K562 (cell line): Measurements from ENCODE around the gene BTBD17. TPM values are rescaled to one million over a fixed set of nuclear protein-coding genes. Genes with fewer than 3 reads are reported as not detected.

Experiments
- CTBP1 ChIP-seq: fragments of 450-650 bp; IDR thresholded peaks from 2 replicates; pipeline ENCODE4 v1.6.1; 2016; ENCODE audit warnings: borderline replicate concordance
- DMBX1 ChIP-seq: fragments of 250-450 bp; sonication (Bioruptor Pico); IDR thresholded peaks from 2 replicates; pipeline ENCODE4 v1.8.0; 2022; ENCODE audit warnings: inconsistent platforms, mild to moderate bottlenecking, moderate library complexity, borderline replicate concordance
- NFIC ChIP-seq: fragments of 450-650 bp; IDR thresholded peaks from 2 replicates; pipeline ENCODE4 v1.6.1; 2017; ENCODE audit warnings: mild to moderate bottlenecking, inconsistent platforms
- NRF1 ChIP-seq, 2 experiments: fragments of 450-650 bp; IDR thresholded peaks in 1 of 2; conservative IDR thresholded peaks in 1 of 2; 2 replicates each; pipeline ENCODE4 v1.6.1; 2014; ENCODE audit warnings: mild to moderate bottlenecking in 2 of 2
- PTBP1 ChIP-seq: fragments of 200-400 bp; formaldehyde crosslinking; IDR thresholded peaks from 2 replicates; pipeline ENCODE4 v1.6.1; 2017; ENCODE audit warnings: low read depth, low read length
- SMC3 ChIP-seq: conservative IDR thresholded peaks from 2 replicates; pipeline ENCODE4 v1.6.1; 2011; ENCODE audit warnings: low read depth, low read length, improper control_type of control experiment; ENCODE audit not compliant: insufficient read depth
- SRSF3 ChIP-seq: fragments of 200-400 bp; formaldehyde crosslinking; IDR thresholded peaks from 2 replicates; pipeline ENCODE4 v1.6.1; 2016; ENCODE audit warnings: mild to moderate bottlenecking, low read length, moderate library complexity; ENCODE audit not compliant: insufficient read depth
- ZC3H8 ChIP-seq: fragments of 450-650 bp; IDR thresholded peaks from 2 replicates; pipeline ENCODE4 v1.6.1; 2017
- polyA plus RNA-seq, 8 experiments: library from polyadenylated mRNA; depleted of rRNA in 4 of 8; stranded (reverse) in 5 of 8; unstranded in 3 of 8; fragments of >200 nt; fragmentation: Nextera tagmentation in 2 of 8; fragmentation: Illumina TruSeq in 1 of 8; extraction: Ambion mirVana in 2 of 8; extraction: Trizol in 1 of 8; gene quantifications; 2 replicates each; pipeline versions ENCODE4 v1.2.1 to v1.2.3, GENCODE V29; 2011 to 2014; ENCODE audit warnings: inconsistent platforms in 1 of 8, missing spikeins in 1 of 8
- total RNA-seq, 7 experiments: library from RNA; depleted of rRNA in 6 of 7; stranded (reverse); fragments of >200 nt in 6 of 7; fragmentation: Illumina TruSeq in 2 of 7; extraction: Trizol in 2 of 7; gene quantifications; 2 replicates each; pipeline versions ENCODE4 v1.2.1 to v1.2.3, GENCODE V29; 2011 to 2021; ENCODE audit warnings: low replicate concordance in 1 of 7
- TF ChIP-seq, protein P1 (sequence below), 3 experiments: IDR thresholded peaks in 2 of 3; conservative IDR thresholded peaks in 1 of 3; 2 replicates each; pipeline ENCODE4 v1.5.1; 2011 to 2012; ENCODE audit warnings: low read length in 3 of 3, mild to moderate bottlenecking in 3 of 3, control low read depth in 2 of 3, improper control_type of control experiment in 1 of 3, inconsistent platforms in 1 of 3, low read depth in 1 of 3, mixed read lengths in 1 of 3, moderate library complexity in 1 of 3; ENCODE audit not compliant: insufficient read depth in 2 of 3
- TF ChIP-seq, protein P2 (sequence below), 2 experiments: fragments of 450-650 bp in 1 of 2; sonication (generic) in 1 of 2; formaldehyde crosslinking; conservative IDR thresholded peaks; 2 replicates each; pipeline versions ENCODE4 v1.4.0 to v1.8.1; 2020 to 2022; ENCODE audit warnings: mild to moderate bottlenecking in 1 of 2, missing genetic modification reagents in 1 of 2
- TF ChIP-seq, protein P3 (sequence below), 2 experiments: IDR thresholded peaks in 1 of 2; conservative IDR thresholded peaks in 1 of 2; 2 replicates each; pipeline ENCODE4 v1.6.1; 2016; ENCODE audit warnings: low read depth in 2 of 2, mild to moderate bottlenecking in 1 of 2, missing compliant biosample characterization in 1 of 2, missing genetic modification characterization in 1 of 2, moderate library complexity in 1 of 2
- TF ChIP-seq, protein P4 (sequence below), 2 experiments: fragments of 450-650 bp; formaldehyde crosslinking in 1 of 2; IDR thresholded peaks; 2 replicates each; pipeline versions ENCODE4 v1.4.0 to v1.6.1; 2014 to 2020; ENCODE audit warnings: mild to moderate bottlenecking in 2 of 2, borderline replicate concordance in 1 of 2, low read depth in 1 of 2

The BTBD17 gene
- total and polyA plus RNA-seq, 9 of the 15 experiments (the other 6 are each of a cell fraction or from before 2014, with no cell fraction given): not detected

DNA sequence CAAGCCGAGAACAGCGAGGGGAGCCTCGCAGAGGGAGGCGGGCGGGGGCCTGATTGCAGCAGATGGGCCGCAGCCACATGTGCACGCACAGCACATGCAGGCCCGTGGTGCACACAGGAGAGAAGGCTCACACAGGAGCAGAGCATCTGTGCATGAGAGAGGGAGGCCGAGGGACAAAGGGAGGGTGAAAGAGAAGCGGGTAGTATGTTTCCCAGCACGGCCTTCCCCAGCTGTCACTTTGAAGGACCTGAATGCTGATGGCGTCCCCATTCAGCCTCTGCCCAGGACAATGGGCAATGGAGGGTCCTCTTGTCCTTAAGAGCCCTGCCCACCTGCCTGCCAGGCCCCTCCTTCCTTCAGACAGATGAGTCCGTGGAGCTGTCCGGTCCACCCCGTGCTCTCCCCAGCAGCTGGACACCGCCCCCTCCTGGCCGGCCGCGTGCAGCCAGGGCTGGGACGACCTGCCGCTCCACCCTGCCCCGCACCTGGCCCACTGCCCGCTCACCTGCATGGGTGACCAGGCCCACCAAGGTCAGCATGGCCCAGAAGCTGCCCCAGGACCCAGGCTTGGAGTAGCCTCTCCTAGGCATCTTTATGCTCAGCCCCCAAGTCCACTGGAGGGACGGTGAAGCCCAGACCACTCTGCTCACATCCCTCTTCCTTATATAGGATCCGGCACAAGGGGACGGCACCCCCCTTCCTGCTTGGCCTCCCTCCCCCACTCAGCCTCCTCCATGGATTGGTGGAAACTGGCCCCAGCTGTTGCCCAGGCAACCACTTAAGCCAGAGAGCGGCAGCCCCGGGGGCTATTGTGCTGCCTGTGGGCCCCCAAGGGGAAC, at the start of gene BTBD17 (continued):
- TF ChIP-seq, protein P1, sequence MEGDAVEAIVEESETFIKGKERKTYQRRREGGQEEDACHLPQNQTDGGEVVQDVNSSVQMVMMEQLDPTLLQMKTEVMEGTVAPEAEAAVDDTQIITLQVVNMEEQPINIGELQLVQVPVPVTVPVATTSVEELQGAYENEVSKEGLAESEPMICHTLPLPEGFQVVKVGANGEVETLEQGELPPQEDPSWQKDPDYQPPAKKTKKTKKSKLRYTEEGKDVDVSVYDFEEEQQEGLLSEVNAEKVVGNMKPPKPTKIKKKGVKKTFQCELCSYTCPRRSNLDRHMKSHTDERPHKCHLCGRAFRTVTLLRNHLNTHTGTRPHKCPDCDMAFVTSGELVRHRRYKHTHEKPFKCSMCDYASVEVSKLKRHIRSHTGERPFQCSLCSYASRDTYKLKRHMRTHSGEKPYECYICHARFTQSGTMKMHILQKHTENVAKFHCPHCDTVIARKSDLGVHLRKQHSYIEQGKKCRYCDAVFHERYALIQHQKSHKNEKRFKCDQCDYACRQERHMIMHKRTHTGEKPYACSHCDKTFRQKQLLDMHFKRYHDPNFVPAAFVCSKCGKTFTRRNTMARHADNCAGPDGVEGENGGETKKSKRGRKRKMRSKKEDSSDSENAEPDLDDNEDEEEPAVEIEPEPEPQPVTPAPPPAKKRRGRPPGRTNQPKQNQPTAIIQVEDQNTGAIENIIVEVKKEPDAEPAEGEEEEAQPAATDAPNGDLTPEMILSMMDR (IDR thresholded peaks at IDR 0.05 in 2 of 3, conservative IDR thresholded peaks at IDR 0.05 in 1 of 3; ENCODE audit: insufficient read depth in 2 of 3, low read depth in 1 of 3, low read length in 3 of 3): peak; percentile 79 to 88 (median 86)
- TF ChIP-seq, protein P2, sequence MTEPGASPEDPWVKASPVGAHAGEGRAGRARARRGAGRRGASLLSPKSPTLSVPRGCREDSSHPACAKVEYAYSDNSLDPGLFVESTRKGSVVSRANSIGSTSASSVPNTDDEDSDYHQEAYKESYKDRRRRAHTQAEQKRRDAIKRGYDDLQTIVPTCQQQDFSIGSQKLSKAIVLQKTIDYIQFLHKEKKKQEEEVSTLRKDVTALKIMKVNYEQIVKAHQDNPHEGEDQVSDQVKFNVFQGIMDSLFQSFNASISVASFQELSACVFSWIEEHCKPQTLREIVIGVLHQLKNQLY (CRISPR knock-in tag; conservative IDR thresholded peaks at IDR 0.05): no peak
- peak; percentile 45; the same call in 1 of the 2 replicates for TF ChIP-seq CTBP1
- TF ChIP-seq DMBX1 (CRISPR knock-in tag): no peak
- peak; percentile 86 for TF ChIP-seq SMC3
- no peak for TF ChIP-seq SRSF3
- TF ChIP-seq ZC3H8: no peak
- TF ChIP-seq, protein P3, sequence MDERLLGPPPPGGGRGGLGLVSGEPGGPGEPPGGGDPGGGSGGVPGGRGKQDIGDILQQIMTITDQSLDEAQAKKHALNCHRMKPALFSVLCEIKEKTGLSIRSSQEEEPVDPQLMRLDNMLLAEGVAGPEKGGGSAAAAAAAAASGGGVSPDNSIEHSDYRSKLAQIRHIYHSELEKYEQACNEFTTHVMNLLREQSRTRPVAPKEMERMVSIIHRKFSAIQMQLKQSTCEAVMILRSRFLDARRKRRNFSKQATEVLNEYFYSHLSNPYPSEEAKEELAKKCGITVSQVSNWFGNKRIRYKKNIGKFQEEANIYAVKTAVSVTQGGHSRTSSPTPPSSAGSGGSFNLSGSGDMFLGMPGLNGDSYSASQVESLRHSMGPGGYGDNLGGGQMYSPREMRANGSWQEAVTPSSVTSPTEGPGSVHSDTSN (CRISPR knock-in tag; IDR thresholded peaks at IDR 0.05; ENCODE audit: low read depth): no peak
- TF ChIP-seq, protein P3 (tag; conservative IDR thresholded peaks at IDR 0.05; ENCODE audit: low read depth): no peak
- TF ChIP-seq, protein P4, sequence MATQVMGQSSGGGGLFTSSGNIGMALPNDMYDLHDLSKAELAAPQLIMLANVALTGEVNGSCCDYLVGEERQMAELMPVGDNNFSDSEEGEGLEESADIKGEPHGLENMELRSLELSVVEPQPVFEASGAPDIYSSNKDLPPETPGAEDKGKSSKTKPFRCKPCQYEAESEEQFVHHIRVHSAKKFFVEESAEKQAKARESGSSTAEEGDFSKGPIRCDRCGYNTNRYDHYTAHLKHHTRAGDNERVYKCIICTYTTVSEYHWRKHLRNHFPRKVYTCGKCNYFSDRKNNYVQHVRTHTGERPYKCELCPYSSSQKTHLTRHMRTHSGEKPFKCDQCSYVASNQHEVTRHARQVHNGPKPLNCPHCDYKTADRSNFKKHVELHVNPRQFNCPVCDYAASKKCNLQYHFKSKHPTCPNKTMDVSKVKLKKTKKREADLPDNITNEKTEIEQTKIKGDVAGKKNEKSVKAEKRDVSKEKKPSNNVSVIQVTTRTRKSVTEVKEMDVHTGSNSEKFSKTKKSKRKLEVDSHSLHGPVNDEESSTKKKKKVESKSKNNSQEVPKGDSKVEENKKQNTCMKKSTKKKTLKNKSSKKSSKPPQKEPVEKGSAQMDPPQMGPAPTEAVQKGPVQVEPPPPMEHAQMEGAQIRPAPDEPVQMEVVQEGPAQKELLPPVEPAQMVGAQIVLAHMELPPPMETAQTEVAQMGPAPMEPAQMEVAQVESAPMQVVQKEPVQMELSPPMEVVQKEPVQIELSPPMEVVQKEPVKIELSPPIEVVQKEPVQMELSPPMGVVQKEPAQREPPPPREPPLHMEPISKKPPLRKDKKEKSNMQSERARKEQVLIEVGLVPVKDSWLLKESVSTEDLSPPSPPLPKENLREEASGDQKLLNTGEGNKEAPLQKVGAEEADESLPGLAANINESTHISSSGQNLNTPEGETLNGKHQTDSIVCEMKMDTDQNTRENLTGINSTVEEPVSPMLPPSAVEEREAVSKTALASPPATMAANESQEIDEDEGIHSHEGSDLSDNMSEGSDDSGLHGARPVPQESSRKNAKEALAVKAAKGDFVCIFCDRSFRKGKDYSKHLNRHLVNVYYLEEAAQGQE (IDR thresholded peaks at IDR 0.05; ENCODE audit: borderline replicate concordance): peak; percentile 83
- TF ChIP-seq, protein P4 (CRISPR knock-in tag; IDR thresholded peaks at IDR 0.05; ENCODE audit: low read depth): no peak
- peak; percentile 58 for TF ChIP-seq NFIC
- TF ChIP-seq NRF1 (conservative IDR thresholded peaks at IDR 0.05 in 1 of 2, IDR thresholded peaks at IDR 0.05 in 1 of 2): no peak
- no peak for TF ChIP-seq PTBP1
